ENCODE data around the gene KRT222.

KRT222 gene

GRCh38 chr17:40651939-40652338, 13.0 kb downstream of the KRT222 start:
- DNase-seq = no peak

- no peak for DNase-seq
Observed at GRCh38 chr17:40648384-40648968, 16.5 kb downstream of the KRT222 start.

- peak; percentile 72 for DNase-seq
Observed at GRCh38 chr17:40647624-40648383, 17.2 kb downstream of the KRT222 start, which contains the start of gene SMARCE1. Gene SMARCE1 (minus strand): TSS chr17:40647818. CDS start chr17:40645802, 2,016 bp downstream.

GRCh38 chr17:40646791-40647623, 18.0 kb downstream of the KRT222 start:
- DNase-seq = no peak

- DNase-seq = no peak
Observed at GRCh38 chr17:40645943-40646342, 19.0 kb downstream of the KRT222 start.

- no peak for DNase-seq
Observed at GRCh38 chr17:40645291-40645690, 19.7 kb downstream of the KRT222 start.

GRCh38 chr17:40637931-40638330, 27.0 kb downstream of the KRT222 start:
- no peak for DNase-seq

- no peak for DNase-seq
Observed at GRCh38 chr17:40633871-40634270, 31.1 kb downstream of the KRT222 start.

GRCh38 chr17:40632216-40632615, 32.8 kb downstream of the KRT222 start:
- no peak for DNase-seq

GRCh38 chr17:40629842-40630241, 35.1 kb downstream of the KRT222 start:
- DNase-seq = no peak

GRCh38 chr17:40625311-40625710, 39.7 kb downstream of the KRT222 start:
- no peak for DNase-seq

GRCh38 chr17:40623419-40624210, 41.4 kb downstream of the KRT222 start:
- no peak for DNase-seq

- no peak for DNase-seq
Observed at GRCh38 chr17:40622509-40622928, 42.5 kb downstream of the KRT222 start.

- no peak for DNase-seq
Observed at GRCh38 chr17:40621578-40621977, 43.4 kb downstream of the KRT222 start.

GRCh38 chr17:40621019-40621418, 44.0 kb downstream of the KRT222 start:
- DNase-seq = no peak

GRCh38 chr17:40618754-40619625, 46.0 kb downstream of the KRT222 start:
- DNase-seq = no peak

GRCh38 chr17:40617678-40618240, 47.2 kb downstream of the KRT222 start:
- no peak for DNase-seq

- no peak for DNase-seq
Observed at GRCh38 chr17:40616592-40616991, 48.4 kb downstream of the KRT222 start.

GRCh38 chr17:40615841-40616476, 49.0 kb downstream of the KRT222 start:
- no peak for DNase-seq

- peak; percentile 48 for DNase-seq
Observed at GRCh38 chr17:40615068-40615840, 49.7 kb downstream of the KRT222 start.
